RWPE2 (cell line): ENCODE results near the gene POLR1G.

Experiments
- ATAC-seq: fragments of 200-7000 bp; cut with Tn5 transposase; 3 replicates; pipeline ENCODE4 v1.9.1; 2021; ENCODE audit warnings: low read depth
- DNase-seq: peaks from one replicate; pipeline ENCODE4 v3.0.0-alpha.2; 2020; ENCODE audit warnings: low spot score
- H3K27ac ChIP-seq: fragments of 450-650 bp; 2 replicates; pipeline ENCODE4 v1.5.1; 2017; ENCODE audit warnings: mild to moderate bottlenecking; ENCODE audit not compliant: poor library complexity, severe bottlenecking
- H3K27me3 ChIP-seq: fragments of 250-450 bp; sonication (Bioruptor Pico); 2 replicates; pipeline ENCODE4 v1.5.1; 2021; ENCODE audit warnings: mild to moderate bottlenecking, moderate library complexity; ENCODE audit not compliant: insufficient read depth, poor library complexity, severe bottlenecking
- H3K36me3 ChIP-seq: fragments of 250-450 bp; sonication (Bioruptor Pico); 2 replicates; pipeline ENCODE4 v1.5.1; 2020; ENCODE audit warnings: low read depth, mild to moderate bottlenecking, moderate library complexity
- H3K4me1 ChIP-seq: fragments of 250-450 bp; sonication (Bioruptor Pico); 2 replicates; pipeline ENCODE4 v1.5.1; 2021; ENCODE audit warnings: mild to moderate bottlenecking, moderate library complexity; ENCODE audit not compliant: insufficient read depth, poor library complexity, severe bottlenecking
- H3K4me3 ChIP-seq: fragments of 250-450 bp; sonication (Bioruptor Pico); 2 replicates; pipeline ENCODE4 v1.5.1; 2021; ENCODE audit warnings: mild to moderate bottlenecking, moderate library complexity; ENCODE audit not compliant: severe bottlenecking
- H3K9me3 ChIP-seq: fragments of 250-450 bp; sonication (Bioruptor Pico); 2 replicates; pipeline ENCODE4 v1.5.1; 2021; ENCODE audit warnings: mild to moderate bottlenecking, moderate library complexity; ENCODE audit not compliant: severe bottlenecking
- CTCF ChIP-seq: fragments of 450-650 bp; IDR thresholded peaks from one replicate; pipeline ENCODE4 v1.5.1; 2017; ENCODE audit warnings: mild to moderate bottlenecking, moderate library complexity; ENCODE audit not compliant: poor library complexity, severe bottlenecking

Gene POLR1G

DNA sequence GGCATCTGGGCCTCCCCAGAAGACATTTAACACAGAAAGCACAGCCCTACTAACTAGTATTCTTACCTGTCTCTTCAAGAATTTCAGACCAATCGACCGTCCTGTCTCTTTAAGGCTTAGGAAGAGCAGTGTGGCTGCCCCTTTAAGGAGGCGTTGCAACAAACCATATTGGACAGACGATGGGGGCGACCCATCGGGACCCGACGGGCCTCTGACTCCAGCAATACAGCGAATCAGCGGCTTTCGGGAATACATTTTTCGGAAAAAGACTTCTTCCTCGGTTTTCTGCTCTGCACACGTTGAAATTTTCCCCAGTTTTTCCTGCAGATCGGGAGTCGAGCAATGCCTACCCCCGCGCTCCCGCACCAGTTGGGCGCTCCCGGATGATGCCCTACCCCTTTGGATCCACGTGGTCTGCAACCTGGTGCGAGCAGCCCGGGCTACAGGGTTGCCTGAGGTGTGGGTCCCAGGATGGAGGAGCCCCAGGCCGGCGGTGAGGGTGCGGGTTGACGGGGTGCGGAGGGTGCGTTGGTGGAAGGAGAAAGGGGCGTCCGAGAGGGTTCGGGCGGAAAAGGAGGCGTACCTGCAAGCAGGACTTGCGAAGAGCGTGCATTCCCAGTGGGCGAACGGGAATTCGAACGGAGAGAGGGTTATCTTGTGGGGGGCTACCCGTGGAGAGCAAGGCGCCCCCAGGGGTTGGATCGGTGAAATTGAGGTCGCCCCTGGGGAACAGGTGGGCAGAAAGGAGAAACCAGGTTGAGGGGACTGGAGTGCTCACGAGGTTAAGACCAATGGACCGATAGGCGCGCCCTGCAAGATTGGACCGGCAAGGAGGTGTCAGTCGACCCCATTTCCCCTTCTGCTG lies at the start of gene POLR1G:
Gene POLR1G, plus strand, starts transcription at position 419 of the 865 bp plus-strand sequence. Its CDS starts 53 bp downstream, at position 472.
- Histone ChIP-seq H3K9me3 (no peaks in the 10 kb centered on the region), H3K27ac (peak within 1 kb of the TSS; percentile 98), H3K4me3 (peak within 1 kb of the TSS; percentile 92), H3K36me3 (peaks cover 21% of the 10 kb centered on the region), H3K27me3 (no peaks in the 10 kb centered on the region), H3K4me1 (peaks cover 17% of the 10 kb centered on the region)
- peak; percentile 85 for DNase-seq
- peak; percentile 5 for TF ChIP-seq CTCF
- peak; percentile 44 for ATAC-seq

GRCh38 chr19:45356760-45357444 lies 49.5 kb upstream of the POLR1G start:
- Histone ChIP-seq H3K36me3 (peaks cover 84% of the 10 kb centered on the region), H3K9me3 (no peaks in the 10 kb centered on the region), H3K27me3 (no peaks in the 10 kb centered on the region), H3K4me3 (no peak overlapping the region), H3K27ac (no peak overlapping the region), H3K4me1 (no peaks in the 10 kb centered on the region)
- no peak for TF ChIP-seq CTCF
- DNase-seq (no peak), ATAC-seq (no peak)

DNA sequence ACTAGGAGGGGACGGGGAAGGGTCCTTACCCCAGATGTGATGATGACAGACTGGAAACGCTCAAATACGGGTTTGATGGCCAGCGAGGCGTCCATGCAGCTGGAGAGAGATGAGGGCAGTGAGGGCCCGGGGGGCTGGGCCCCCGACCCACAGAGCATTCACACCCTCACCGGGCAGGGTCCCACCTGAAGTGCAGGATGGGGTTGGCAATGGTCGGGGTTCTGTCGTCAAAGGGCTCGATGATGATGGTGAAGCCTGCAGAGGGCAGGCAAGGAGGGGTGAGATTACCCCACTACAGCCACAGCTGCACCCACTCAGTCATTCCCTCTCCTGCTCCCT lies 49.0 kb upstream of the POLR1G start:
- no peak overlapping the region for H3K27ac ChIP-seq
- ATAC-seq (no peak), DNase-seq (no peak)
- H3K36me3 ChIP-seq = peaks cover 89% of the 10 kb centered on the region
- no peaks in the 10 kb centered on the region for H3K27me3 ChIP-seq
- no peaks in the 10 kb centered on the region for H3K4me1 ChIP-seq
- no peaks in the 10 kb centered on the region for H3K9me3 ChIP-seq
- H3K4me3 ChIP-seq = no peak overlapping the region
- TF ChIP-seq CTCF = no peak

DNA sequence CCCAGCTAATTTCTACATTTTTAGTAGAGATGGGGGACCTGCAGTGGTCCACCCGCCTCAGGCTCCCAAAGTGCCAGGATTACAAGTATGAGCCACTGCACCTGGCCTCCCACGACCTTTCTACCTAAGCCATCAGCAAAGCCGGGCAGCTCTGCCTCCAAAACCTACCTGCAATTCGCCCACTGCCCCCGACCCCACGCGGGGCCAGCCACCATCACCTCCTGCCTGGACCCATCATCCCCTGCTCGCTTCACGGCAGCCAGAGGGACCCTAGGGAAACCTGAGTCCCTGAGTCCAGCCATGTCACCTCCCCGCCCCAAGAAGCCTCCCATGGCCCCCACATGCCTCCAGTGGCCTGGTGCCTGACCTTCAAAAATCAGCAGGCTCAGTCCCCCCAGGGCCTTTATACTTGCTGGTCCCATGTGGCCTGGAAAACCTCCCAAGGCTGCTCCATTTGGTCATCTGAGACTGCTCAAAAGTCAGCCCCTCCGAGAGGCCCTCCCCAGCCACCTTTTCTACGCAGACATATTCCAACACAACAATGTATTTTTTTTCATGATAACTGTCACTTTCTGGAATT lies 48.1 kb upstream of the POLR1G start:
- no peak overlapping the region for H3K4me3 ChIP-seq
- ATAC-seq (no peak), DNase-seq (no peak)
- TF ChIP-seq CTCF = no peak
- H3K27ac ChIP-seq = no peak overlapping the region
- no peaks in the 10 kb centered on the region for H3K4me1 ChIP-seq
- H3K9me3 ChIP-seq = no peaks in the 10 kb centered on the region
- peaks cover 95% of the 10 kb centered on the region for H3K36me3 ChIP-seq
- H3K27me3 ChIP-seq = no peaks in the 10 kb centered on the region
